Ovary (tissue), 3 donors: ENCODE results near the gene FAM120B.

ENCODE experiments used
- EP300 ChIP-seq: sonication (generic); formaldehyde crosslinking; IDR thresholded peaks from one replicate; pipeline ENCODE4 v1.6.1; 2017; ENCODE audit warnings: antibody characterized with exemption
- POLR2A ChIP-seq: fragments of 450-650 bp; IDR thresholded peaks from one replicate; pipeline ENCODE4 v1.6.1; 2017; ENCODE audit warnings: antibody characterized with exemption, mild to moderate bottlenecking, moderate library complexity
- TF ChIP-seq, protein P1 (sequence below), 3 donors: fragments of 450-650 bp in 2 of 3; fragments of 200-600 bp in 1 of 3; IDR thresholded peaks; one replicate each; pipeline versions ENCODE4 v1.5.1 to v1.8.0; 2016 to 2022; ENCODE audit warnings: antibody characterized with exemption in 3 of 3, mild to moderate bottlenecking in 1 of 3
- donor health status: DM: no; HTN: no; CAD: no.

DNA sequence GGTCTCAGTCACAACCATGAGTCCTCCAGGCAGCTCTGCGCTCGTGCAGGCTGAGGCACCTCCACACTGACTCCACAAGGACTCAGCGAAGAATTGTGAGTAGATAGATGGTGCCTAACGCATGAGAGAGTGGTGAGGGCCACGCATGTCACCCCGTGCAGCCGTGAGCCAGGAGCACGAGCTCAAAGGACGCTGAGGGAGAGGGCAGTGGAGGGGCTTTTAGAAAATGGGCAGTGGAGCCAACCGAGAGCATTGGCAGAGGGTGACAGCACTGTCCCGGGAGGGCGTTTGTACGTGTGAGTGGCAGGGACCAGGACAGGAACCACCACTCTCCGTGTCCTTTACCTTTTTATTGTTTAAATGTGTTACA is 141.0 kb downstream of the FAM120B start:
- TF ChIP-seq, protein P1, sequence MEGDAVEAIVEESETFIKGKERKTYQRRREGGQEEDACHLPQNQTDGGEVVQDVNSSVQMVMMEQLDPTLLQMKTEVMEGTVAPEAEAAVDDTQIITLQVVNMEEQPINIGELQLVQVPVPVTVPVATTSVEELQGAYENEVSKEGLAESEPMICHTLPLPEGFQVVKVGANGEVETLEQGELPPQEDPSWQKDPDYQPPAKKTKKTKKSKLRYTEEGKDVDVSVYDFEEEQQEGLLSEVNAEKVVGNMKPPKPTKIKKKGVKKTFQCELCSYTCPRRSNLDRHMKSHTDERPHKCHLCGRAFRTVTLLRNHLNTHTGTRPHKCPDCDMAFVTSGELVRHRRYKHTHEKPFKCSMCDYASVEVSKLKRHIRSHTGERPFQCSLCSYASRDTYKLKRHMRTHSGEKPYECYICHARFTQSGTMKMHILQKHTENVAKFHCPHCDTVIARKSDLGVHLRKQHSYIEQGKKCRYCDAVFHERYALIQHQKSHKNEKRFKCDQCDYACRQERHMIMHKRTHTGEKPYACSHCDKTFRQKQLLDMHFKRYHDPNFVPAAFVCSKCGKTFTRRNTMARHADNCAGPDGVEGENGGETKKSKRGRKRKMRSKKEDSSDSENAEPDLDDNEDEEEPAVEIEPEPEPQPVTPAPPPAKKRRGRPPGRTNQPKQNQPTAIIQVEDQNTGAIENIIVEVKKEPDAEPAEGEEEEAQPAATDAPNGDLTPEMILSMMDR (IDR thresholded peaks at IDR 0.05) = no peak
- TF ChIP-seq POLR2A (no peak), EP300 (no peak)
